Measurements from ENCODE around the gene CDK19. TPM values are rescaled to one million over a fixed set of nuclear protein-coding genes. Genes with fewer than 3 reads are reported as not detected.

CDK19 gene
- total RNA-seq, result 17.1 and 18.5 TPM in 2 replicates

GRCh38 chr6:110815411-110816409 is at the start of gene CDK19:
Gene CDK19 (minus strand): TSS chr6:110815469. CDS start chr6:110815136, 333 bp downstream.

Small RNAs within 50 kb of the gene (small RNA-seq; reads per million reads assigned to genes)
- gene RNU6-1115P (not detected), gene RNU6-957P (not detected), gene SNORA40C (not detected)

Other genes starting within 250 kb of the CDK19 start
- 73.7 and 74.5 TPM in 2 replicates for gene AMD1, start 59.3 kb upstream of the CDK19 start, total RNA-seq
- gene GTF3C6, start 143.2 kb upstream of the CDK19 start, total RNA-seq, result 54.5 and 59.5 TPM in 2 replicates
- 26.5 and 41.2 TPM in 2 replicates for gene RPF2, start 166.6 kb upstream of the CDK19 start, total RNA-seq